ENCODE data around the gene RHBDL2.

GRCh38 chr1:38875811-38876210, 65.8 kb downstream of the RHBDL2 start:
- TF ChIP-seq CTCF (IDR thresholded peaks at IDR 0.05): no peak
- TF ChIP-seq, protein P1, sequence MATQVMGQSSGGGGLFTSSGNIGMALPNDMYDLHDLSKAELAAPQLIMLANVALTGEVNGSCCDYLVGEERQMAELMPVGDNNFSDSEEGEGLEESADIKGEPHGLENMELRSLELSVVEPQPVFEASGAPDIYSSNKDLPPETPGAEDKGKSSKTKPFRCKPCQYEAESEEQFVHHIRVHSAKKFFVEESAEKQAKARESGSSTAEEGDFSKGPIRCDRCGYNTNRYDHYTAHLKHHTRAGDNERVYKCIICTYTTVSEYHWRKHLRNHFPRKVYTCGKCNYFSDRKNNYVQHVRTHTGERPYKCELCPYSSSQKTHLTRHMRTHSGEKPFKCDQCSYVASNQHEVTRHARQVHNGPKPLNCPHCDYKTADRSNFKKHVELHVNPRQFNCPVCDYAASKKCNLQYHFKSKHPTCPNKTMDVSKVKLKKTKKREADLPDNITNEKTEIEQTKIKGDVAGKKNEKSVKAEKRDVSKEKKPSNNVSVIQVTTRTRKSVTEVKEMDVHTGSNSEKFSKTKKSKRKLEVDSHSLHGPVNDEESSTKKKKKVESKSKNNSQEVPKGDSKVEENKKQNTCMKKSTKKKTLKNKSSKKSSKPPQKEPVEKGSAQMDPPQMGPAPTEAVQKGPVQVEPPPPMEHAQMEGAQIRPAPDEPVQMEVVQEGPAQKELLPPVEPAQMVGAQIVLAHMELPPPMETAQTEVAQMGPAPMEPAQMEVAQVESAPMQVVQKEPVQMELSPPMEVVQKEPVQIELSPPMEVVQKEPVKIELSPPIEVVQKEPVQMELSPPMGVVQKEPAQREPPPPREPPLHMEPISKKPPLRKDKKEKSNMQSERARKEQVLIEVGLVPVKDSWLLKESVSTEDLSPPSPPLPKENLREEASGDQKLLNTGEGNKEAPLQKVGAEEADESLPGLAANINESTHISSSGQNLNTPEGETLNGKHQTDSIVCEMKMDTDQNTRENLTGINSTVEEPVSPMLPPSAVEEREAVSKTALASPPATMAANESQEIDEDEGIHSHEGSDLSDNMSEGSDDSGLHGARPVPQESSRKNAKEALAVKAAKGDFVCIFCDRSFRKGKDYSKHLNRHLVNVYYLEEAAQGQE (IDR thresholded peaks at IDR 0.05; ENCODE audit: insufficient read depth in 1 of 2, low read depth in 2 of 2, low read length in 1 of 2): no peak
- no peak for TF ChIP-seq POLR2AphosphoS5 (IDR thresholded peaks at IDR 0.05; ENCODE audit: low read depth, low read length)
- no peak for TF ChIP-seq SIN3A (IDR thresholded peaks at IDR 0.05; ENCODE audit: borderline replicate concordance, insufficient read depth, low read depth, low read length)
- no peak for TF ChIP-seq TCF7L2 (IDR thresholded peaks at IDR 0.05; ENCODE audit: low read depth, low read length)
